ENCODE measurements around the gene FAR1.
"Not testable (repeated sequence)": the region's sequence is repeated elsewhere in the genome, so short reads cannot be mapped to it uniquely, and the experiment has no call there.

The FAR1 gene

GRCh38 chr11:13702071-13702470 lies 33.6 kb downstream of the FAR1 start:
- in situ Hi-C loops (cut with MboI; ENCODE audit: low sequenced_read_pairs), result no loop called here

GRCh38 chr11:13705710-13706109 lies 37.2 kb downstream of the FAR1 start:
- in situ Hi-C loops (cut with MboI; ENCODE audit: low sequenced_read_pairs), result no loop called here

DNA sequence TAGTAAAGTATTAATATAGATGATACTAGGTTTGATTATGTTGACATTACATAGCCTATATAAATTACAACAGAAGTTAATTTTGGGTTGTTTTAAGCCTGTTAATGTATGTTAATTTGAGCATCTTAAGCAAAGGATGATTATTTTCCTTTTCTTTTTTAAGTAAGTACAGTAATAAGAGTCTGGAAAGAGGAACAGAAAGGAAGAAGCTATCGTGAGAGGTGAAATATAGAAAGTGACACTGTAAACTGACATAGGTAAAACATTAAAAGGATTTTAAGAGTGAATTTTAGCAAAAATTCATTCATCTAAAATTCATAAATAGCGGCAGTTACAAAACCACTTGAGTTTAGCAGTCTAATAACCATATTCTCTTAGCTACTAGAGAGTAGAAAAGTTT lies 45.5 kb downstream of the FAR1 start:
- in situ Hi-C loops (cut with MboI; ENCODE audit: low sequenced_read_pairs), result no loop called here

DNA sequence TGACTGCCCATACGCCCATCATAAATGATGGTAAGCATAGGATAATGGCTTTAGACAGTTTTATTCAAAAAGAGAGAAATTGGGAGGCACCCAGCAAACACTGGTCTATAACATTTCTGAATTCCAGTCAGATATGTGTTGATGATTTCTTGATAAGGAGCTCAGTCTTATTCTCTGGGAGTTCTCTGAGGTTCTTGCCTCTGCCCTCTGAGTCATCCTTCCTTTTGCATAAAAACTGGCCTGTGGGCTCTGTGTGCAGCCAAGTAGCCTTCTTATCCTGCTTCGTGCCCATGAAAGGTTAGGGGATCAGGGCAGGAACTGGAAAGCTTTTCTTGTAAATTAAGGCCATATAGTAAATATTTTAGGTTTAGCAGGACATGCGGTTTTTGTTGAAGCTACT lies 48.9 kb downstream of the FAR1 start:
- in situ Hi-C loops (cut with MboI; ENCODE audit: low sequenced_read_pairs), result no loop called here

DNA sequence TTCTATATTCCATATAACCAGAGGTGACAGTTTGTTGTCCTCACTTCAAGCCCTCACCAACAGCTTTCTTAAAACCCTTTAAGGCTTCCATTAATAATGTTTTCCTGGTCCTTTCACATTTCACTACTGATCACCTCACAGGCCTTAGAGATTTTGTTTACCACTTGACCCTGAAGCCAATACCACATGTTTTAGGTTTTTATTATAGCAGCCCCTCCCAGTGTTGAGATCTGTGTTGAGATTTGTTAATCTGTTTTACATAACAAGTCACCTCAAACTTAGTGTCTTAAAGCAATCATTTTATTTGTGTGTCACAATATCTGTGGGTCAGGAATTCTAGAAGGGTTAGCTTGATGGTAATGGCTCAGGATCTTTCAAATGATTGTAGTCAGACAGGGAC lies 49.9 kb downstream of the FAR1 start:
- in situ Hi-C loops (cut with MboI; ENCODE audit: low sequenced_read_pairs), result no loop called here

GRCh38 chr11:13720940-13721339 lies 52.5 kb downstream of the FAR1 start:
- in situ Hi-C loops (cut with MboI; ENCODE audit: low sequenced_read_pairs), result no loop called here

DNA sequence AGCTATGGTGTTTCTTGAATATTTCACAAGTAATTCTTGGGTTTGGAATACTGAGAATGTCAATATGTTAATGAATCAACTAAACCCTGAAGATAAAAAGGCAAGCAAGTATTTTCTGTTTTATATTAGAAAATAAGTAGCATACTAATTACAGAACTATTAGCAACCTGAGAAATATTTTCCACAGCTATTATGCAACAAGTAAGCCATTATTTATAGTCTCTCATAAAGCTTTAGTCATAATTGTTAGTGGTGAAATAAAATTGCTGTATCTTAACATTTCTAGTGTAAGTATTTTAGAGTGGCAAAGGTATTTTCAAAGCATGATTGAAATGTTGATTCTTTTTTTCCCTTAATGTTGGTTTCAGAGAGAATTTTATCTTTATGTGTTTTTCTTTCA lies 53.3 kb downstream of the FAR1 start:
- in situ Hi-C loops (cut with MboI; ENCODE audit: low sequenced_read_pairs), result no loop called here

DNA sequence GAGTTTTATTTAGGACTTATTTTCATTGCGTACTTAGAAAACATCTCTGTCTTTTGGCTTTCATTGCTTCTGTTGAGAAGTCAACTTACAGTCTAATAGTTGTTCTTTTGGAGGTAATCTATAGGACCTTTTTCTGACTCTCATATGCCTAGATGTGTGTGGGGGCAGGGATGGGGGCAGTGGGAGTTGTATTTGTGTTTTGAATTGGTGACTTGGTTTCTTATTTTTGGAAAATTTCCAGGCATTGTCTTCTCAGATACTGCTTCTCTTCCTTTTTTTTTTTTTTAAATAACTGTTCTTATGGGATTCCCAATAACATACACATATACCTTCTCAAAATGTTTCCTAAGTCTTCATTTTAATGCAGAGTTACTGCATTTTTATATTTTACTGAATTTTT lies 58.0 kb downstream of the FAR1 start:
- in situ Hi-C loops (cut with MboI; ENCODE audit: low sequenced_read_pairs), result no loop called here

- in situ Hi-C loops (cut with MboI; ENCODE audit: low sequenced_read_pairs), result no loop called here
Measured at GRCh38 chr11:13728076-13728475, 59.6 kb downstream of the FAR1 start.

- in situ Hi-C loops (cut with MboI; ENCODE audit: low sequenced_read_pairs), result no loop called here
Measured at GRCh38 chr11:13734530-13734929, 66.1 kb downstream of the FAR1 start.

- in situ Hi-C loops (cut with MboI; ENCODE audit: low sequenced_read_pairs), result no loop called here
Measured at GRCh38 chr11:13745165-13745564, 76.7 kb downstream of the FAR1 start.

DNA sequence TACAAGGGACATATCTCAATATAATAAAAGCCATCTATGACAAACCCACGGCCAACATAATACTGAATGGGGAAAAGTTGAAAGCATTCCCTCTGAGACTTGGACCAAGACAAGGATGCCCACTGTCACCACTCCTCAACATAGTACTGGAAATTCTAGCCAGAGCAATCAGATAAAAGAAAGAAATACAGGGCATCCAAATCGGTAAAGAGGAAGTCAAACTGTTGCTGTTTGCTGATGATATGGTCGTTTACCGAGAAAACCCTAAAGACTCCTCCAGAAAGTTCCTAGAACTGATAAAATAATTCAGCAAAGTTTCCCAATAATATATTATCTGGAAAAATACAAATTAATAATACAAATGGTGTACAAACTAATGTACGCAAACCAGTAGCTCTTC lies 84.8 kb downstream of the FAR1 start:
- in situ Hi-C loops (cut with MboI; ENCODE audit: low sequenced_read_pairs), result not testable (repeated sequence)

DNA sequence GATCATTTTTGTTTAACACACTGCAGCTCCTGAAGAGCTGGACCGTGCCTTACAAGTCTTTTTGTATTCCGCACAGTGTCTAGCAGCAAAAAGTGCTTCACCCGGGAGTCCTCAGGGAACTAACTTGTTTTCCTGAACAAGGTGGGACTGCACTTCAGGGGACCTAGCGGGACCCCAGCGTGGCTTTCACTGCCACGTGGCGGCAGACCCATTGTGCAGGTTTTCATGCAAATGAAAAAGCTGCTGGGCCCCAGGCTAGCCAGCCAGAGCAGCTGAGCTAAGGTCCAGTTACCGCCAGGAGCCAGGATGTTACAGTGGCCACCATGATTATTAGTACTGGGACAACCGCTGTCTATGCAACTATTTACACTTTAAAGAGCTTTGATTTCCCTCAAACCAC lies 90.6 kb downstream of the FAR1 start:
- in situ Hi-C loops (cut with MboI; ENCODE audit: low sequenced_read_pairs), result no loop called here

DNA sequence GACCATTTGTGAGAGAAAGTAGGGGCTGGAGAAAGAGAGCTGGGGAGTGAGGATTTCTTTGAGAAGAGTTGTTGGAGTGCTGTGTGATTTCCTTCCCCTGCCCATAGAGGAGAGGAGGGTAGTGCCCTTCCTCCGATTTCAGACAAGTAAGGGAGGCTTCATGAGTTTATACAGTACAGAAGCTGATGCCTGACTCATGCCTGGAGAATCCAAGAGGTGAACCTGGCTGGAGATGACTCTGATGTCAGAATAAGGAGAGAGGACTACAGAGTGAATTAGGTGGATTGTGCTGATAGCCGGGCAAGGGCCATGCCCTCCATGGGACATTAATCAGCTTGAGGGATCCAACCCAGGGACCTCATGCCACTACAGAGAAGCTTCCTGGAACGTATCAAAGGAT lies 91.6 kb downstream of the FAR1 start:
- in situ Hi-C loops (cut with MboI; ENCODE audit: low sequenced_read_pairs), result no loop called here

GRCh38 chr11:13761250-13761649 lies 92.8 kb downstream of the FAR1 start:
- in situ Hi-C loops (cut with MboI; ENCODE audit: low sequenced_read_pairs), result no loop called here

GRCh38 chr11:13761716-13762115 lies 93.2 kb downstream of the FAR1 start:
- in situ Hi-C loops (cut with MboI; ENCODE audit: low sequenced_read_pairs), result no loop called here

- in situ Hi-C loops (cut with MboI; ENCODE audit: low sequenced_read_pairs), result no loop called here
Measured at GRCh38 chr11:13762718-13763117, 94.2 kb downstream of the FAR1 start.

DNA sequence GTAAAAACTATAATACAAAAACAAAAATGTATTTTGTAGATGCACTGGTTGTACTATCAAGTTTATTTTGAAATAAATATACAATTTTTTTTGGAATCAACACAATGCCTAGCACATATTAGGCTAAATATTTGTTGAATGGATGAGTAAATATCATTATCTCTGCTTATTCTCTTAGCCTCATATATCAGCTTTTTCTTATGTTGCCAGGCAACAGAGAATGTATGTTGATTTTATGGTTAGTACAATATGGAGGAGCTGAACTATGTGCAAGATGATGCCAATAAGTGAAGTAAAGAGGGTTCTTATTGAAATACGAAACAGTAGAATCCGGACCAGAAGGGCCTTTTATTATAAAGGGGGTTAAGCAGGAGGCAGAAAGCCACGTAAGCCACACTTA lies 94.9 kb downstream of the FAR1 start:
- in situ Hi-C loops (cut with MboI; ENCODE audit: low sequenced_read_pairs), result no loop called here

- in situ Hi-C loops (cut with MboI; ENCODE audit: low sequenced_read_pairs), result no loop called here
Measured at GRCh38 chr11:13765886-13766285, 97.4 kb downstream of the FAR1 start.

DNA sequence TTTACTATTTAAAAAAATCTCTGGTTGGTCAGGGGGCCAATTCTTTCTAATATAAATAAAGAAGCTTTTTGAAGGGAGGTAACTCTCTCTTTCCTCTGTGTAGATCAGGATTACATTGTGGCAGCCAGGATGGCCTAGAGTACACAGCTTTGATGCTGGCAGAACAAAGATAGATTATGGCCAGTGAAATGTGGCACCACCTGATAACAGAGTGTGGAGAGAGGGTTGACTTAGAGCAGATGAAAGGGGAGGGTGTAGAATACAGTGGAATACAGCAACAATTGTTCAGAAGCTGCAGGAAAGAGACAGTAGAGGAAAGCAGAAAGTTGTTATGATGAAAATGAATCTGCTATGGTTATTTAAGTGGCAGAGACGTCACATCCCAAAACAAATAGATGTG lies 99.0 kb downstream of the FAR1 start:
- in situ Hi-C loops (cut with MboI; ENCODE audit: low sequenced_read_pairs), result no loop called here

- in situ Hi-C loops (cut with MboI; ENCODE audit: low sequenced_read_pairs), result no loop called here
Measured at GRCh38 chr11:13769188-13769587, 100.7 kb downstream of the FAR1 start.

DNA sequence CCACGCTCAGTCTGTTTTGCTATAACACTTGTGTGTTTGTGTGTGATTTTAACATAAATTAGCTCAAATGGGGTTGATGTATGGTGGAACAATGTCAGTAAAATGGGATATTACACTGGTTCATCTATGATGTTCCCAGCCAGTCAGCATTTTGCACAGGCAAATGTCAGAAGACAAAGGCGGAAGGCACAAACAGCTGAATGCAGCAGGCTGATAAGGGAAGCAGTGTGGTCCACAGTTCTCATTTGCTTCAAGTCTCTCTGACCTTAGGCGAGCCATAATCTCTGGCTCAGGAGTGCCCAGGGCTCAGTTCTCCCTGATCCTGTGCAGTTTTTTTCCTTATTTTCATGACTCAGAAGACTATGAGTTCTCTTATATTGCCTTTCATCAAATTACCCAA lies 102.7 kb downstream of the FAR1 start:
- in situ Hi-C loops (cut with MboI; ENCODE audit: low sequenced_read_pairs), result no loop called here

GRCh38 chr11:13772223-13773046 lies 104.0 kb downstream of the FAR1 start:
- in situ Hi-C loops (cut with MboI; ENCODE audit: low sequenced_read_pairs), result no loop called here

Measured in HL-60/S4 (cell line).